ENCODE data around the gene SGCD. TPM values are rescaled to one million over a fixed set of nuclear protein-coding genes. Genes with fewer than 3 reads are reported as not detected.

The SGCD gene
- total and polyA plus RNA-seq, 10 donors, result 0.26 to 5.3 (median 1.3) TPM

GRCh38 chr5:156459812-156460385, 132.9 kb downstream of the SGCD start:
- 63 to 78% (median 75%) methylated on average over 1 of the region's 1 CpG for WGBS, 5 donors
- Histone ChIP-seq H3K36me3 (no peaks in the 10 kb centered on the region), H3K27me3 (replicated peaks in 1 of 7) (no peaks in the 10 kb centered on the region), H3K27ac (no peak overlapping the region), H3K4me1 (no peaks in the 10 kb centered on the region), H3K9me3 (no peaks in the 10 kb centered on the region), H3K4me3 (no peak overlapping the region)
- intact Hi-C loops (cut with DNase I; ENCODE audit: low total_unique reads), result no loop called here
- TF ChIP-seq POLR2A (IDR thresholded peaks at IDR 0.05), result no peak
- TF ChIP-seq POLR2AphosphoS5 (IDR thresholded peaks at IDR 0.05), result no peak
- DNase-seq, result no peak

- Histone ChIP-seq H3K4me1 (no peaks in the 10 kb centered on the region), H3K4me3 (no peak overlapping the region), H3K36me3 (no peaks in the 10 kb centered on the region), H3K9me3 (no peaks in the 10 kb centered on the region), H3K27ac (no peak overlapping the region), H3K27me3 (replicated peaks in 1 of 7) (no peaks in the 10 kb centered on the region)
- DNase-seq, result no peak
- intact Hi-C loops (cut with DNase I; ENCODE audit: low total_unique reads), result no loop called here
- no peak for TF ChIP-seq POLR2A (IDR thresholded peaks at IDR 0.05)
- no peak for TF ChIP-seq CTCF (IDR thresholded peaks at IDR 0.05 in 8 of 11, conservative IDR thresholded peaks at IDR 0.05 in 3 of 11)
- no peak for TF ChIP-seq POLR2AphosphoS5 (IDR thresholded peaks at IDR 0.05)
These were observed 133.5 kb downstream of the SGCD start for GRCh38 chr5:156460471-156460870.

GRCh38 chr5:156466871-156467270, 139.9 kb downstream of the SGCD start:
- Histone ChIP-seq H3K27me3 (replicated peaks in 1 of 7) (no peaks in the 10 kb centered on the region), H3K4me1 (no peaks in the 10 kb centered on the region), H3K27ac (no peak overlapping the region), H3K9me3 (no peaks in the 10 kb centered on the region), H3K36me3 (no peaks in the 10 kb centered on the region), H3K4me3 (no peak overlapping the region)
- intact Hi-C loops (cut with DNase I; ENCODE audit: low total_unique reads), result no loop called here
- 60 to 68% (median 62%) methylated on average over 3 of the region's 3 CpGs for WGBS, 5 donors
- no peak for DNase-seq
- no peak for TF ChIP-seq CTCF (IDR thresholded peaks at IDR 0.05 in 8 of 11, conservative IDR thresholded peaks at IDR 0.05 in 3 of 11)
- no peak for TF ChIP-seq POLR2AphosphoS5 (IDR thresholded peaks at IDR 0.05)
- no peak for TF ChIP-seq POLR2A (IDR thresholded peaks at IDR 0.05)

GRCh38 chr5:156469636-156470035, 142.7 kb downstream of the SGCD start:
- Histone ChIP-seq H3K27me3 (replicated peaks in 1 of 7) (no peaks in the 10 kb centered on the region), H3K4me1 (peaks cover 0 to 3% (median 0%) of the 10 kb centered on the region in 6 donors), H3K9me3 (no peaks in the 10 kb centered on the region), H3K4me3 (no peak overlapping the region), H3K36me3 (no peaks in the 10 kb centered on the region), H3K27ac (no peak overlapping the region)
- no peak for DNase-seq
- TF ChIP-seq CTCF (IDR thresholded peaks at IDR 0.05 in 8 of 11, conservative IDR thresholded peaks at IDR 0.05 in 3 of 11) (no peak), POLR2AphosphoS5 (IDR thresholded peaks at IDR 0.05) (no peak), POLR2A (IDR thresholded peaks at IDR 0.05) (no peak)
- intact Hi-C loops (cut with DNase I; ENCODE audit: low total_unique reads), result no loop called here
- 81 to 95% (median 88%) methylated on average over 3 of the region's 3 CpGs for WGBS, 5 donors

- no peak for DNase-seq
- Histone ChIP-seq H3K36me3 (no peaks in the 10 kb centered on the region), H3K4me3 (no peak overlapping the region), H3K27me3 (replicated peaks in 1 of 7) (no peaks in the 10 kb centered on the region), H3K27ac (no peak overlapping the region), H3K4me1 (peaks cover 0 to 3% (median 0%) of the 10 kb centered on the region in 6 donors), H3K9me3 (no peaks in the 10 kb centered on the region)
- intact Hi-C loops (cut with DNase I; ENCODE audit: low total_unique reads), result no loop called here
- no peak for TF ChIP-seq POLR2AphosphoS5 (IDR thresholded peaks at IDR 0.05)
- TF ChIP-seq CTCF (IDR thresholded peaks at IDR 0.05 in 8 of 11, conservative IDR thresholded peaks at IDR 0.05 in 3 of 11), result no peak
- TF ChIP-seq POLR2A (IDR thresholded peaks at IDR 0.05), result no peak
- WGBS, 5 donors, result 79 to 94% (median 84%) methylated on average over 3 of the region's 3 CpGs
These were observed 144.9 kb downstream of the SGCD start for GRCh38 chr5:156471893-156472292.

Measured in spleen (tissue), 11 donors.